OCI-LY3 (cell line): ENCODE data around the gene TEDC2.

Experiments used
- H2AFZ ChIP-seq: fragments of 200-600, 300-600 bp; shearing (Covaris generic); 2 replicates; pipeline ENCODE4 v1.6.0; 2014; ENCODE audit warnings: antibody characterized with exemption, low read depth, low read length
- H3K27ac ChIP-seq: fragments of 200-600, 300-600 bp; sonication (generic); 2 replicates; pipeline ENCODE4 v1.5.1; 2014; ENCODE audit warnings: mild to moderate bottlenecking, low read length, moderate library complexity, mixed read lengths
- H3K27me3 ChIP-seq: fragments of 200-600, 300-600 bp; sonication (generic); 2 replicates; pipeline ENCODE4 v1.6.1; 2014; ENCODE audit warnings: low read depth, low read length, mixed read lengths
- H3K36me3 ChIP-seq: fragments of 200-600, 300-600 bp; sonication (generic); replicated peaks from 2 replicates; pipeline ENCODE3; 2014; ENCODE audit warnings: low read depth, low read length, mixed read lengths
- H3K4me1 ChIP-seq: fragments of 300-600, 200-600 bp; sonication (generic); 2 replicates; pipeline ENCODE4 v1.6.1; 2014; ENCODE audit warnings: low read length, mixed read lengths
- H3K4me2 ChIP-seq: fragments of 200-600, 300-600 bp; sonication (generic); 2 replicates; pipeline ENCODE4 v1.6.1; 2014; ENCODE audit warnings: low read length, mixed read lengths
- H3K4me3 ChIP-seq: fragments of 300-600, 200-600 bp; sonication (generic); 2 replicates; pipeline ENCODE4 v1.5.1; 2014; ENCODE audit warnings: antibody characterized with exemption, mild to moderate bottlenecking, low read length, moderate library complexity
- H3K79me2 ChIP-seq: fragments of 300-600, 200-600 bp; shearing (Covaris generic); 2 replicates; pipeline ENCODE4 v1.6.1; 2014; ENCODE audit warnings: mild to moderate bottlenecking, low read length, mixed read lengths
- H3K9ac ChIP-seq: fragments of 300-600, 200-600 bp; shearing (Covaris generic); 2 replicates; pipeline ENCODE4 v1.6.0; 2014; ENCODE audit warnings: mild to moderate bottlenecking, low read length, moderate library complexity
- H3K9me3 ChIP-seq: fragments of 200-600, 300-600 bp; shearing (Covaris generic); 2 replicates; pipeline ENCODE4 v1.6.1; 2014; ENCODE audit warnings: low read length, mixed read lengths; ENCODE audit not compliant: insufficient read depth
- H4K20me1 ChIP-seq: fragments of 200-600, 300-600 bp; sonication (generic); 2 replicates; pipeline ENCODE4 v1.6.1; 2016; ENCODE audit warnings: low read length, mixed read lengths; ENCODE audit not compliant: insufficient read depth
- EZH2phosphoT487 ChIP-seq: fragments of 200-600 bp; shearing (Covaris generic); IDR thresholded peaks from 2 replicates; pipeline ENCODE4 v1.6.1; 2018; ENCODE audit warnings: antibody characterized with exemption, mixed run types, low read depth
- TF ChIP-seq, protein P1 (sequence below): fragments of 200-600, 300-600 bp; sonication (generic); IDR thresholded peaks from 2 replicates; pipeline ENCODE4 v1.5.1; 2014; ENCODE audit warnings: antibody characterized with exemption, low read length, low read depth

Gene TEDC2

DNA sequence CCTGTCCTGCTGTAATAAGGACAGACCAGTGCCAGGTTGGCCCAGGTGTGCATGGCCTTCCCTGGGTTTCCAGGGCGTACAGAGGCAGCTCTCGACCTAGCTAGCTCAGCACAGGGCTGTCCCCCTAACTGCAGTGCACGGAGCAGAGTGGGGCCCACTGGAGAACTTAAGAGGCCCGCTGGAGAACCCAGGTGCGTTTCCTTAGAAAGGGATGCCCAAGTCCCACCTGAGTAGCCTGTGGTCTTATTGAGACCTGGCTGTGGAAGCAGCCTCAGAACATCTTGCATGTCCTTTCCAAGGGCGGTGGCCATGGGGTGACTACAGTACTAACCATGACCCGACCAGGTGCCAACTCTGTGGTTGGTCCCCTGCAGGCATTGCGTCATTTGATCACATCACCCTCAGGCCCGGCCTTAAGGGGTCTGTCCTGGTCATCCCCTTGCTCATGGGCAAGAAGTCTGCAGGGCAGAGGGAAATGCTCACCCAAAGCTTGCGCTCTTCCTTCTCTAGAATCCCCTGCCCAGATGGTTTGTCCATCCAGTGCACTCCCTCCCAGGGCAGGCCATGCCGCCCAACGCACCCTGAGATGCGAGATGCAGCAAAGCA lies 34.0 kb upstream of the TEDC2 start:
- Histone ChIP-seq H3K4me1 (peaks cover 26% of the 10 kb centered on the region), H3K27me3 (no peaks in the 10 kb centered on the region), H3K36me3 (peaks cover 5% of the 10 kb centered on the region), H3K27ac (no peak overlapping the region), H3K4me3 (no peak overlapping the region), H4K20me1 (peaks cover 10% of the 10 kb centered on the region), H3K9me3 (no peaks in the 10 kb centered on the region), H3K9ac (no peak overlapping the region), H2AFZ (no peak overlapping the region), H3K4me2 (no peak overlapping the region), H3K79me2 (peaks cover 16% of the 10 kb centered on the region)
- TF ChIP-seq EZH2phosphoT487 = no peak
- TF ChIP-seq, protein P1, sequence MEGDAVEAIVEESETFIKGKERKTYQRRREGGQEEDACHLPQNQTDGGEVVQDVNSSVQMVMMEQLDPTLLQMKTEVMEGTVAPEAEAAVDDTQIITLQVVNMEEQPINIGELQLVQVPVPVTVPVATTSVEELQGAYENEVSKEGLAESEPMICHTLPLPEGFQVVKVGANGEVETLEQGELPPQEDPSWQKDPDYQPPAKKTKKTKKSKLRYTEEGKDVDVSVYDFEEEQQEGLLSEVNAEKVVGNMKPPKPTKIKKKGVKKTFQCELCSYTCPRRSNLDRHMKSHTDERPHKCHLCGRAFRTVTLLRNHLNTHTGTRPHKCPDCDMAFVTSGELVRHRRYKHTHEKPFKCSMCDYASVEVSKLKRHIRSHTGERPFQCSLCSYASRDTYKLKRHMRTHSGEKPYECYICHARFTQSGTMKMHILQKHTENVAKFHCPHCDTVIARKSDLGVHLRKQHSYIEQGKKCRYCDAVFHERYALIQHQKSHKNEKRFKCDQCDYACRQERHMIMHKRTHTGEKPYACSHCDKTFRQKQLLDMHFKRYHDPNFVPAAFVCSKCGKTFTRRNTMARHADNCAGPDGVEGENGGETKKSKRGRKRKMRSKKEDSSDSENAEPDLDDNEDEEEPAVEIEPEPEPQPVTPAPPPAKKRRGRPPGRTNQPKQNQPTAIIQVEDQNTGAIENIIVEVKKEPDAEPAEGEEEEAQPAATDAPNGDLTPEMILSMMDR = no peak

DNA sequence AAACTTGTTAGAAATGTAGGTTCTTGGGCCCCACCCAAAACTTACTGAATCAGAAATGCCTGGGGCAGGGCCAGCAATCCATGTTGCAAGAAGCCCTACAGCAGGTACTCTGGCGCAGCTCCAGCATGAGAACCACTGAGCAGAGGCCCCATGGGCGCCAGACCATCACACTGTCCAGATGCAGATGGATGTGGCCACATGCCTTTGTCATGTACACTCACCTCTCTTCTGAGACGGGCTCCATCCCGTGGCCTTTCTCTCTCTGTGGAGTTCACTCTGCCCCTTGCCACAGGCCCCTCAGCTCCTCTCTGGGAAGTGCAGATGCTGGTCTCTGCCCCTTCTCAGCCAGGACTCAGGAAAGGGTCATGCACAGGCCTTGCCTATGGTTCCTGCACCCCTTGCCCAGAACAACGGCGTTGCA lies 33.0 kb upstream of the TEDC2 start:
- H3K79me2 ChIP-seq = peaks cover 20% of the 10 kb centered on the region
- no peak overlapping the region for H3K4me2 ChIP-seq
- peaks cover 14% of the 10 kb centered on the region for H4K20me1 ChIP-seq
- H3K27me3 ChIP-seq = no peaks in the 10 kb centered on the region
- no peak overlapping the region for H3K4me3 ChIP-seq
- H2AFZ ChIP-seq = no peak overlapping the region
- no peaks in the 10 kb centered on the region for H3K9me3 ChIP-seq
- H3K27ac ChIP-seq = no peak overlapping the region
- no peak for TF ChIP-seq EZH2phosphoT487
- TF ChIP-seq, protein P1 = no peak
- H3K9ac ChIP-seq = no peak overlapping the region
- peaks cover 26% of the 10 kb centered on the region for H3K4me1 ChIP-seq
- peaks cover 9% of the 10 kb centered on the region for H3K36me3 ChIP-seq

DNA sequence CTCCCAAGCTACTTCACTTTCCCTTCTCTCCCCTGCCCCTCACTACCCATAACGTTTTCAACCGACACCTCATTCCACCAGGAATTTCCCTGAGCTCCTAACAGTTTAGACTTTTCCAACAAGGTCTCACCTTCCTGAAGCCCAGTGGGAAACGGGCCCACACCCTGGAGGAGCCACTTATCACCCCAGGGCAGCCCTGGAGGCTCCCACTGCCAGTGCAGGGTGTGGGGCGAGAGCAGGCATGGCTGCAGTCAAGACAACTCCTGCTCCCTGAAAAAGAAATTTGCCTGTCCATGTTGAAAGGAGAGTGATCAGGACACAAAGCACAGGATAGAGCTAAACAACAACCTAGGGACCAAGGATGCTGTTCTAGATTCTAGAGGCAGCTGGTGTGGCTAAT lies 32.4 kb upstream of the TEDC2 start:
- H3K4me1 ChIP-seq = peaks cover 23% of the 10 kb centered on the region
- no peak overlapping the region for H3K4me3 ChIP-seq
- peaks cover 20% of the 10 kb centered on the region for H3K79me2 ChIP-seq
- H3K36me3 ChIP-seq = peaks cover 15% of the 10 kb centered on the region
- no peaks in the 10 kb centered on the region for H3K9me3 ChIP-seq
- peak overlapping the region; percentile 82; the same call in 1 of the 2 replicates for H3K9ac ChIP-seq
- no peak overlapping the region for H3K27ac ChIP-seq
- peaks cover 14% of the 10 kb centered on the region for H4K20me1 ChIP-seq
- no peak overlapping the region for H2AFZ ChIP-seq
- no peaks in the 10 kb centered on the region for H3K27me3 ChIP-seq
- TF ChIP-seq, protein P1 = no peak
- H3K4me2 ChIP-seq = peak overlapping the region; percentile 97

DNA sequence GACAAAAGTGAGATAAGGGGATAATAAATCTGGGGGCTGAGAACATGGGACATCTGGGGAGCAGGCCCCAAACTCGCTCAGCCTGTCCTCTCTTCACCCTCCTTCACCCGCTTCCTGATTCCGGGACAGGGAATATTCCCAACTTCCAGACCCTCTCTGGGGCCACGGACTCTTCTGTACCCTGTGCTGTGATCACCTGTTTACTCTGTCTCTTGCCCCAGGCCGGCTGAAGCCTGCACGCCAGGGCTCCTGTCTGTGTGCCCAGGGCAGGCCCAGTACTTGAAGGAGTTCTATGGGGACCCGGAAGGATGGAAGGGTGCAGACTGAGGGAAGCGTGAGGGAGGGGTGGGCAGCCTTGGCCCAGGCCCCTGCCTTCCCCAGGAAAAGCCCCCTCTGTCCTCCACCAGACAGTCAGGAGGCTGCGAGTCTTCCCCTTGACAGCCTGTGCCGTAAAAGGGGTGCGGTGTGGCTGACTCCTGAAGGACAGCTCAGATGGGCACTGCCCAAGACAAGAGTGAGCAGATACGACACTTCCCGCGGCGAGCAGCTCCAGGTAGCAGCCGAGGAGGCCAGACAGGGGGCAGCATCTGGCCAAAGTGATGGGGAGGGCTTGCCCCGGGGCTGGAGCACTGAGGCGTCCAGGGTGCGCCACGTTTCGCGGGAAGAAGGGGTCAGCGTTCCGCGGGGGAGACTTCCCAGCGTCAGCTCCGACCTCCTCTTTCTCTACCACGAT lies 31.7 kb upstream of the TEDC2 start:
- Histone ChIP-seq H3K9me3 (no peaks in the 10 kb centered on the region), H3K9ac (peak overlapping the region; percentile 82), H4K20me1 (peaks cover 14% of the 10 kb centered on the region), H3K36me3 (peaks cover 22% of the 10 kb centered on the region), H3K79me2 (peaks cover 20% of the 10 kb centered on the region), H3K4me2 (peak overlapping the region; percentile 97), H3K4me3 (peak overlapping the region; percentile 84), H2AFZ (peak overlapping the region; percentile 38; the same call in 1 of the 2 replicates), H3K4me1 (peaks cover 19% of the 10 kb centered on the region), H3K27me3 (no peaks in the 10 kb centered on the region), H3K27ac (peak overlapping the region; percentile 55)
- no peak for TF ChIP-seq EZH2phosphoT487
- TF ChIP-seq, protein P1 = peak; percentile 35
